K562 (cell line): ENCODE results near the gene PRKAG2. TPM values are rescaled to one million over a fixed set of nuclear protein-coding genes. Genes with fewer than 3 reads are reported as not detected.

Source experiments
- ATAC-seq: fragments of 200-7000 bp; cut with Tn5 transposase; 3 replicates; pipeline ENCODE4 v1.9.1; 2020; ENCODE audit warnings: moderate library complexity
- BruUV-seq: library from RNA; stranded (reverse); fragments of 400-500 nt; replicated peaks from 2 replicates; lab custom pipeline; 2021; lab: Mats Ljungman, UMichigan
- CTCF ChIA-PET: fragments of 300-600 bp; formaldehyde crosslinking; extraction: SDS; loops from one replicate; lab custom pipeline; 2021; ENCODE audit warnings: low intra/inter-chr PET ratio; lab: Yijun Ruan, JAX
- POLR2A ChIA-PET: fragments of 300-600, 350-650 bp; sonication (Branson Sonifier 250); formaldehyde crosslinking; extraction: SDS; loops from one replicate; lab custom pipeline; 2021; ENCODE audit warnings: antibody characterized with exemption, inconsistent platforms; lab: Yijun Ruan, JAX
- DNase-seq, 4 experiments: peaks; one replicate each; pipeline versions ENCODE4 v3.0.0 to v3.0.0-alpha.2; 2011 to 2018; ENCODE audit warnings: low spot score in 3 of 4, mixed read lengths in 3 of 4; ENCODE audit errors: extremely low read depth in 1 of 4
- FAIRE-seq: peaks from 2 replicates; lab custom pipeline; 2011; peaks lifted over from hg19 to GRCh38; lab: Jason Lieb, UNC
- H2AFZ ChIP-seq: 2 replicates; pipeline ENCODE4 v1.6.0; 2011; ENCODE audit warnings: low read depth, low read length, control low read depth, inconsistent platforms
- H3K27ac ChIP-seq: fragments of 200-600 bp; 3 replicates; pipeline ENCODE4 v1.8.0; 2011; ENCODE audit warnings: low read depth, mild to moderate bottlenecking, control low read depth, inconsistent platforms, low read length, moderate library complexity, mixed read lengths; ENCODE audit errors: extremely low read depth
- H3K27me3 ChIP-seq, 2 experiments: fragments of 300-600 bp in 1 of 2; 2 replicates in 1 of 2; 3 replicates in 1 of 2; pipeline versions ENCODE4 v1.6.0 to v1.8.0; 2011; ENCODE audit warnings: inconsistent platforms in 2 of 2, low read length in 2 of 2, mild to moderate bottlenecking in 1 of 2, mixed read lengths in 1 of 2, moderate library complexity in 1 of 2; ENCODE audit not compliant: control insufficient read depth in 2 of 2, insufficient read depth in 2 of 2
- H3K36me3 ChIP-seq: fragments of 300-600 bp; 3 replicates; pipeline ENCODE4 v1.8.0; 2011; ENCODE audit warnings: mild to moderate bottlenecking, low read length, inconsistent platforms; ENCODE audit not compliant: control insufficient read depth, insufficient read depth
- H3K4me1 ChIP-seq, 2 experiments: fragments of 200-600 bp in 1 of 2; replicated peaks in 1 of 2; 2 replicates in 1 of 2; 3 replicates in 1 of 2; pipeline versions ENCODE4 v1.5.1 to v1.8.0; 2011; ENCODE audit warnings: inconsistent platforms in 2 of 2, low read length in 2 of 2, mild to moderate bottlenecking in 1 of 2, mixed read lengths in 1 of 2, moderate library complexity in 1 of 2; ENCODE audit not compliant: control insufficient read depth in 2 of 2, insufficient read depth in 2 of 2
- H3K4me2 ChIP-seq: 2 replicates; pipeline ENCODE4 v1.6.1; 2011; ENCODE audit warnings: low read length, control low read depth, inconsistent platforms, mixed read lengths; ENCODE audit not compliant: insufficient read depth
- H3K4me3 ChIP-seq: fragments of 200-600 bp; sonication (generic), shearing (Covaris generic); 2 replicates; pipeline ENCODE4 v1.5.1; 2016; ENCODE audit warnings: control low read depth, inconsistent platforms
- H3K79me2 ChIP-seq: fragments of 200-600 bp; 3 replicates; pipeline ENCODE4 v1.8.0; 2011; ENCODE audit warnings: low read length, inconsistent platforms; ENCODE audit not compliant: control insufficient read depth, insufficient read depth
- H3K9ac ChIP-seq, 2 experiments: 2 replicates each; pipeline versions ENCODE4 v1.6.0 to v1.6.1; 2011; ENCODE audit warnings: low read depth in 2 of 2, low read length in 2 of 2, control low read depth in 1 of 2, inconsistent platforms in 1 of 2, mild to moderate bottlenecking in 1 of 2, mixed read lengths in 1 of 2; ENCODE audit not compliant: insufficient read depth in 1 of 2
- H3K9me1 ChIP-seq: one replicate; pipeline ENCODE4 v1.6.0; 2011; ENCODE audit warnings: inconsistent platforms, mild to moderate bottlenecking, low read length, moderate library complexity; ENCODE audit not compliant: control insufficient read depth, insufficient read depth
- H3K9me3 ChIP-seq: replicated peaks from 2 replicates; pipeline ENCODE4 v1.5.1; 2011; ENCODE audit warnings: low read depth, low read length, inconsistent platforms; ENCODE audit not compliant: control insufficient read depth, insufficient read depth
- H4K20me1 ChIP-seq: replicated peaks from 2 replicates; pipeline ENCODE4 v1.6.1; 2011; ENCODE audit warnings: low read length, inconsistent platforms, mixed read lengths; ENCODE audit not compliant: control insufficient read depth, insufficient read depth
- BRD4 ChIP-seq: fragments of 200-600 bp; sonication (generic); IDR thresholded peaks from 2 replicates; pipeline ENCODE4 v1.6.1; 2017; ENCODE audit warnings: inconsistent platforms
- BRD9 ChIP-seq: fragments of 450-650 bp; IDR thresholded peaks from 2 replicates; pipeline ENCODE4 v1.6.1; 2018; ENCODE audit warnings: low read depth; ENCODE audit not compliant: partially characterized antibody
- COPS2 ChIP-seq: fragments of 450-650 bp; conservative IDR thresholded peaks from 2 replicates; pipeline ENCODE4 v1.6.1; 2016; ENCODE audit warnings: mild to moderate bottlenecking, moderate library complexity
- NR2F6 ChIP-seq: fragments of 450-650 bp; formaldehyde crosslinking; IDR thresholded peaks from 2 replicates; pipeline ENCODE4 v1.4.0; 2020; ENCODE audit warnings: mild to moderate bottlenecking
- RERE ChIP-seq: sonication (generic); formaldehyde crosslinking; IDR thresholded peaks from 2 replicates; pipeline ENCODE4 v1.8.0; 2023; ENCODE audit warnings: missing genetic modification reagents, mild to moderate bottlenecking, borderline replicate concordance
- TCFL5 ChIP-seq: fragments of 250-450 bp; sonication (Bioruptor Pico); conservative IDR thresholded peaks from 2 replicates; pipeline ENCODE4 v1.6.1; 2021; ENCODE audit warnings: mild to moderate bottlenecking, moderate library complexity, matching md5 sums
- ZNF134 ChIP-seq: fragments of 250-450 bp; sonication (Bioruptor Pico); conservative IDR thresholded peaks from 2 replicates; pipeline ENCODE4 v1.4.0; 2020
- ZNF780A ChIP-seq: fragments of 250-450 bp; sonication (Bioruptor Pico); IDR thresholded peaks from 2 replicates; pipeline ENCODE4 v1.5.0; 2021; ENCODE audit warnings: mild to moderate bottlenecking
- WGBS: fragments of 100-300 bp; shearing (Covaris generic); methylation state at CpG from one replicate; pipeline ENCODE4 v1.1.6; 2016; ENCODE audit warnings: low coverage, mixed read lengths; ENCODE audit not compliant: insufficient coverage; ENCODE audit errors: missing lambda C conversion rate; 5-methylcytosine and 5-hydroxymethylcytosine counted together
- in situ Hi-C: fragments of 300-500 bp; cut with MboI; formaldehyde crosslinking; loops from 4 replicates; pipeline ENCODE4 v1.15.0; 2018; ENCODE audit warnings: inconsistent platforms, mixed read lengths
- intact Hi-C: fragments of 100-400 bp; cut with micrococcal nuclease; formaldehyde crosslinking; loops from 2 replicates; pipeline ENCODE4 v1.14.2; 2022
- polyA plus RNA-seq, 8 experiments: library from polyadenylated mRNA; depleted of rRNA in 4 of 8; stranded (reverse) in 5 of 8; unstranded in 3 of 8; fragments of >200 nt; fragmentation: Nextera tagmentation in 2 of 8; fragmentation: Illumina TruSeq in 1 of 8; extraction: Ambion mirVana in 2 of 8; extraction: Trizol in 1 of 8; gene quantifications; 2 replicates each; pipeline versions ENCODE4 v1.2.1 to v1.2.3, GENCODE V29; 2011 to 2014; ENCODE audit warnings: inconsistent platforms in 1 of 8, missing spikeins in 1 of 8
- total RNA-seq, 7 experiments: library from RNA; depleted of rRNA in 6 of 7; stranded (reverse); fragments of >200 nt in 6 of 7; fragmentation: Illumina TruSeq in 2 of 7; extraction: Trizol in 2 of 7; gene quantifications; 2 replicates each; pipeline versions ENCODE4 v1.2.1 to v1.2.3, GENCODE V29; 2011 to 2021; ENCODE audit warnings: low replicate concordance in 1 of 7
- TF ChIP-seq, protein P1 (sequence below): sonication (generic); formaldehyde crosslinking; IDR thresholded peaks from 2 replicates; pipeline ENCODE4 v1.8.0; 2023; ENCODE audit warnings: mild to moderate bottlenecking, missing genetic modification reagents

PRKAG2 gene
- total and polyA plus RNA-seq, 9 of the 15 experiments (the other 6 are each of a cell fraction or from before 2014, with no cell fraction given): 0.99 to 5.6 (median 3.3) TPM

GRCh38 chr7:151792086-151792485, 84.8 kb downstream of the PRKAG2 start:
- TF ChIP-seq, protein P1, sequence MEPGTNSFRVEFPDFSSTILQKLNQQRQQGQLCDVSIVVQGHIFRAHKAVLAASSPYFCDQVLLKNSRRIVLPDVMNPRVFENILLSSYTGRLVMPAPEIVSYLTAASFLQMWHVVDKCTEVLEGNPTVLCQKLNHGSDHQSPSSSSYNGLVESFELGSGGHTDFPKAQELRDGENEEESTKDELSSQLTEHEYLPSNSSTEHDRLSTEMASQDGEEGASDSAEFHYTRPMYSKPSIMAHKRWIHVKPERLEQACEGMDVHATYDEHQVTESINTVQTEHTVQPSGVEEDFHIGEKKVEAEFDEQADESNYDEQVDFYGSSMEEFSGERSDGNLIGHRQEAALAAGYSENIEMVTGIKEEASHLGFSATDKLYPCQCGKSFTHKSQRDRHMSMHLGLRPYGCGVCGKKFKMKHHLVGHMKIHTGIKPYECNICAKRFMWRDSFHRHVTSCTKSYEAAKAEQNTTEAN (CRISPR knock-in tag): no peak
- TF ChIP-seq COPS2 (no peak), BRD9 (no peak), NR2F6 (no peak), RERE (CRISPR knock-in tag) (no peak), TCFL5 (no peak), ZNF780A (CRISPR knock-in tag) (no peak), BRD4 (no peak), ZNF134 (CRISPR knock-in tag) (no peak)
- Histone ChIP-seq H3K36me3 (no peaks in the 10 kb centered on the region), H3K4me1 (peaks cover 0 to 11% of the 10 kb centered on the region in 2 experiments; a peak in 3 of 5 replicates), H2AFZ (no peak overlapping the region), H4K20me1 (peaks cover 16% of the 10 kb centered on the region), H3K9ac (no peak overlapping the region), H3K9me1 (no peaks in the 10 kb centered on the region), H3K4me3 (no peak overlapping the region), H3K27ac (no peak overlapping the region), H3K9me3 (no peaks in the 10 kb centered on the region), H3K4me2 (no peak overlapping the region), H3K79me2 (no peaks in the 10 kb centered on the region), H3K27me3 (peaks cover 62 to 79% of the 10 kb centered on the region in 2 experiments)
- ATAC-seq: no peak
- no TSS peak for BruUV-seq
- CTCF ChIA-PET: no interaction called here
- intact Hi-C loops (no loop called here), in situ Hi-C loops (no loop called here)
- no peak for FAIRE-seq
- DNase-seq: no peak
- WGBS: 0% methylated on average over 2 of the region's 2 CpGs
- POLR2A ChIA-PET: interaction anchor here (0.6 to 1.1 kb wide), 3 partner anchors 9 to 25 kb away, joined by 3 read pairs; no protein-coding TSS in a partner anchor
